Measurements from ENCODE around the gene DIPK1A.

GRCh38 chr1:92822879-92823278 lies 138.4 kb downstream of the DIPK1A start:
- TF ChIP-seq CTCF (IDR thresholded peaks at IDR 0.05) (no peak), POLR2A (IDR thresholded peaks at IDR 0.05) (no peak)

Measured in thyroid gland (tissue), 4 donors.